Head of caudate nucleus (tissue), 42 donors: Measurements from ENCODE around the gene USP49.
"Not testable (repeated sequence)": the region's sequence is repeated elsewhere in the genome, so short reads cannot be mapped to it uniquely, and the experiment has no call there.

Source experiments
- DNase-seq, 42 donors: peaks; one replicate each; pipeline versions ENCODE4 v3.0.0 to v3.0.0-alpha.2; 2020 to 2021; ENCODE audit warnings: mixed read lengths in 7 of 42
- intact Hi-C: fragments of 100-400 bp; cut with DNase I; formaldehyde crosslinking; loops from one replicate; pipeline ENCODE4 v1.15.0; 2022

Gene USP49

DNA sequence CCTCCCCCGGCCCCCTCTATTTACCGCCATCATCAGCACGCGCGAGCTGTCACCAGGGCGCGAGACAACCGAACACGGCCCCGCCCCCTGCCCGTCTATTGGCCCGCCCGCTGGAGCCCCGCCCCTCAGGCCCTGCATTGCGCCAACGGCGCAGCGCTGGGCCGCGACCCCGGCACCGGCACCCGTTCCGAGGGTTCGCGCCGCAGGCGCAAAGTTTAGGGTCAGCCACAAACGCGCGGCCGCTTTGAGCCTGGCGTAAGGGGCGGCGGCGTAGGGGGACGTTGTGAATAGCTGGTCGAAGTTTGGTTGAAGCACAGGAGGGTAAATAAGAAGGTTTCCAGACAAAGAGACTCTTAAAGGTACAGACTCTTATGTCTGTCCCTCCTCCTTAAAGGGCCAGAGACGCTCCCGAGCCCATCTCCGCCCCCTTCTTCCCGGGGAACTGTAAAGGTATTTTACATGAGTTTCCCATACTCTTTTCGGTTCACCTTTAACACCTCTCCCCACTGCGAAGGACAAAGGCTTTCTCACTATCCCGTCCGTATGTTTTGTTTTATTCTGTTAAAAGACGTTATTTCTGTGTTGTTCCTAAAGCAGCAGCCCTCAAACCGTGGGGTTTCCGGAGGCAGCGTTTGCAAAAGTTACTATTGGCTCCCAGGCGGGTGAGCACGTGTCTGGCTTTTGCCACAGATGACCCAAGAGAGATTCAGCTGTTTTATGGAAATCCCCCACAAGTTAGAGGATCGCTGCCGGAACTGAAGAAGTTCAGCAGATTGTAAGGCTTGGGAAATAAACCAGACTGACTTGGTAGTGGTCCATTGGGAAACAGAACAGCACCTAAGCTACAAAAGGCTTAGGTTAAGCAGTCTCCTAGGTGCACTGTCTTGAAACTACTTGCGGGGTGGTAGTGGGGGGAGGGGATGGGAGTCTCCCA, at the start of gene USP49:
USP49 (minus strand) TSS at position 76 of the 934 bp plus-strand sequence. CDS start 88,392 bp downstream, outside the sequence.
- intact Hi-C loops: loop anchor here (2.0 kb wide), 1 partner anchor 25 kb away; the partner anchor contains the start of genes BYSL and MED20
- DNase-seq: peak; percentile 78 to 95 (median 91)

DNA sequence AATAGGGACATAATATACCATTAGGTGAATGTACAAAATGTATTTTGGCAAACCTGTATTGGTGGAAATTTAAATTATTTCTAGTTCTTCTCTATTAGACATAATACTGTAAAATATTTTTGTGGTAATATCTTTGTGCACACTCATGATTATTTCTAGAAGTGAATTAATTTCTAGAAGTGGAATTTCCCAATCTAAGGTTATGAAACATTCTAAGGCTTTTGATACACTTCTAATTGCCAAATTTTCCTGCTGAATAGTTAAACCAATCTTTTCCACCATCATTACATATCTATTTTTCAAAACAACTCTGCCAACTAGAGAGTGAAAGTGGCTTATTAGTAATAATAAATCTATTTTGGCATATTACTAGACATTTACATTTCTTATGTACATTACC, 48.3 kb upstream of the USP49 start:
- no peak for DNase-seq
- intact Hi-C loops: no loop called here

DNA sequence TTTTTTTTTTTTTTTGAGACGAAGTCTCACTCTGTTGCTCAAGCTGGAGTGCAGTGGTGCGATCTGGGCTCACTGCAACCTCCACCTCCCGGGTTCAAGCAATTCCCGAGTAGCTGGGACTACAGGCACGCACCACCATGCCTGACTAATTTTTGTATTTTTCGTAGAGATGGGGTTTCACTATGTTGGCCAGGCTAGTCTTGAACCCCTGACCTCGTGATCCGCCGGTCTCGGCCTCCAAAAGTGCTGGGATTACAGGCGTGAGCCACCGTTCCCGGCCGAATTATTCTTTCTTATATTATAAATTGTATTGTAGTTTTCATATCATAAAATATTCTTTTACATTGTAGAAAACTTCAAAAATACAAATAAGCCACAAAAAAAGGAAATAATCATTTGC, 47.7 kb upstream of the USP49 start:
- DNase-seq, intact Hi-C loops: not testable (repeated sequence)

DNA sequence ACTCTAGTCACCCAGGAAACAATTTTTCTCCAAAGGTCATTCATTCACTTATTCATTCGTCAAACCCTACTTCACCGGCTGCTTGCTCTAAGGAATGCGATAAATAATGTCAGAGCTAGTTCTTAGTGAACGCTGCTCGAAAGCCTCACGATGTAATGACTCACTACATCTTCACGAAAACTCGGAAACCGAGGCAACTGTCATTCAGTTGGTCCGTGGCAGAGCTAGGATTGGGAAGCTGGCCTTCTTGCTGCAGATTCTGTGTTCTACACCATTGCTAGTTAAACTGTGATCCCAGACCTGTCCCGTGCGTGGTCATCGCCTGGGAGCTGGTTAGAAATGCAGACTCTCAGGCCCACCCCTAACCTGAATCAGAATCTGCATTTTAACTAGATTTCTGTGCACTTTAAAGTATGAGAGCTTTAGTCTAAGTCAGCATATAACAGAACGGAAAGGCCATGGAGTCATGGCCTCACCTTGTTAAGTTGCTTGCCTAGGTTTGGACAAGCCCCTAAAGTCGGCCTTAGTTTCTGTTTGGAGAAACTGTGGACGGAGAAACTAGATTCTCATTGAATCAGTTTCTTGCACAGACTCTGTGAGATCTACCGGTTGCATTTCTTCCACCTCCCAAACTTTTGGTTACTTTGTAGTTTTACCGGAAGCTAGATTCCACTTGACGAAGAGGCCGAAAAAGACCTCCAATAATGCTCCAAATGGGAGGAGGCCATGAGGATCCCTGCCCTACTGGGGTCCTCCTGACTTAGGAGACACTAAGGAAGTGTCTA, 47.1 kb upstream of the USP49 start:
- intact Hi-C loops: no loop called here
- DNase-seq: peak in 13 of 42 donors; percentile 13 to 75 (median 31)

DNA sequence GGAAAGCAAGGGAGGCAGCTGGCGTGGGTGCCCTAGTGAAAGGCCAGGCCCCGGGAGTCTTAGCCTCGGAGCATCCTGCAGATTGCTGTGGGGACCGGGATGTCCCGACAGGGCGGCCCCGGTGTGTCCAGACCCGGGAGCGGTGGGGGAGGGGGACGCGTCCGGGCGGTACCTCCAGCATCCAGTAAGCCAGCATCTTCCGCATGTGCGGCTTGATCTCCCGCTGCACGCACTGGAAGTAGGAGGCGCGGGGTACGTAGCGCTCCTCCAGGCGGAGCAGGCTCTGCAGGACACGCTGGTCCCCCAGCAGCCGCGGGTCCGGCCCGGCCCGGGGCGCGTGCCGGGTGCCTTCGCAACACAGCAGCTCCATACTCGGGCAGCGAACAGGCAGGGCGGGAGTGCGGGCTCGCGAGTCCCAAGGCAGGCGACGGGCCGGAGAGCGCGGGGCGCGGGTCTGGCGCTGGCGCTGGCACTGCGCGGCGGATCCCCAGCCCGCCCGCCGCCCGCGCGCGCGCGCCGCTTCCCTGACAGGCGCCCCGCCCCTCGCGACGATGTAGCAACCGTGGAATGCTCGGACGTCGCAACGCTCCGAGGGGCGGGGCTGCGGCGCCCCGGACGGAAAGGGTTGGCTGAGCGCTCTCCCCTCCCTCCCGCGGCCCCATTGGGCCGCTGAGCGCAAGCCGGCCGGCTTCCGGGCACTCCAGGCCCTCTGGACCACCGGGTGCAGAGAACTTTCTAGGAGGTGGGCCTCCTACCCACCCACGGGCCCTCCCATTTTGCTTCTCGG, 46.3 kb upstream of the USP49 start, which contains the start of gene CCND3:
CCND3 (minus strand) TSS at position 529 of the 787 bp plus-strand sequence; CDS start at position 370, 159 bp downstream.
- peak; percentile 71 to 97 (median 93) for DNase-seq
- intact Hi-C loops: no loop called here

DNA sequence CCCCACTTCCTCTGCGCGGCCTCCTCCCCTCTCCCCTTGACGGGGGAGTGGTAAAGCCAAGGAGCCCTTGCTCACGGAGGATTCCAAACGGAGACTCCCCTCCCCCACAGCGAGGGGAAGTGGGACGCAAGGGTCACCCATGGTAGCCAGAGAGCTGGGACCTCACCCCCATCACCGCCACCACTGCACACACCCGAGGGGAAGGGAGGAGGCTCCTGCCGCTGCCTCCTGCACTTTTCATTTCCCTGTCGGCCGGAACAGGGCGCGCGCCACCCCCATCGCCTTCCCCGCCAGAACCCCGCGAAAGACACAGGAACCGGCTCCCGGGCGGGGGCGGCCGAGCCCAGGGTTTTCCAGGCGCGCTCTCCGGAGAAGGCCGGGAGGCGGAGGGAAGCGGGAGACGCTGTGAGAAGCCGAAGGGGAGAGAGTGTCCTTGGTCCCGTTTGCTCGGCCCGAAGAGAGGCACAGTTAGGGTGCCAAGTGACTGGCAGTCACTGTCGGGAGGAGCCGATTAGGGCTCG, 45.6 kb upstream of the USP49 start:
- DNase-seq: peak in 41 of 42 donors; percentile 31 to 88 (median 73)
- intact Hi-C loops: no loop called here

DNA sequence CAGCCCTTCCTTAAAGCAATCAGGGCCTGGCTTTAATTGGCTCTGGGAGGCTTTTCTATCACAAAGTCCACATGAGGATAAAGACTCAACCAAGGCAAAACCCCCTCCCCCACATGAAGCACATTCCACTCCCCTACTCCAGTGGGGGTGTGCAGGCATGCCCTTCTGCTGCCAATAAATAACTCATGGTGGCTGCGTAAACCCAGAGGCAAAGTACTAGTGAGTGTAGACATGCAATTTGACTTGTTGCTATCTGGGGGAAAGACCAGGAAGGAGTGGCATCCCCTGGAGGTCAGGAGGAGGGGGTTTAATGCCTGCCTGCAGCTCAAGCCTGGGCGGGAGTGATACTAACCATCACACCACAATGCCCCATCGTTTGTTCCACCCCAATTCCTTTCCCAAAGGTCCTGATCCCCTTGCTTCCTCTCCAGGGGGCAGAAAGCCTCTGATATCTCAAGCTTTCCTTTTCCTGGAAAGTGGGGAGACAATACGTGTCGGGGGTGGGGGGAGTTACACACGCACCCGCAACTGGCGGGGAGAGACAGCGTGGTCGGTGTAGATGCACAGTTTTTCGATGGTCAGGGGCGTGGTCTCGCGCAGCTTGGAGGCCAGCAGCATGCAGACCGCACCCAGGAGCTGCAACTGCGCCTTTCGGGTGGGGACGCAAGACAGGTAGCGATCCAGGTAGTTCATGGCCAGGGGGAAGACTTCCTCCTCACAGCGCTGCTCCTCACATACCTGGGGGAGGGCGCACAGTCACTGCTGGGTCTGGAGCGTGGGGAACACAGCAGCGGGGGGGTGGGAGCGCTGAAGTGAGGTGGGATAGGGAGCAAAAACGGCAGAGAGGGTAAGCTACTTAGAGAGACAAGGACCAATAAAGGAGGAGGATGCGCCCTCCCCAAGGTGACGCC, 44.9 kb upstream of the USP49 start:
- DNase-seq: peak in 13 of 42 donors; percentile 12 to 40 (median 20)
- intact Hi-C loops: loop anchor here (5.0 kb wide), 2 partner anchors 102 to 153 kb away; partner anchors contain the start of gene TOMM6

DNA sequence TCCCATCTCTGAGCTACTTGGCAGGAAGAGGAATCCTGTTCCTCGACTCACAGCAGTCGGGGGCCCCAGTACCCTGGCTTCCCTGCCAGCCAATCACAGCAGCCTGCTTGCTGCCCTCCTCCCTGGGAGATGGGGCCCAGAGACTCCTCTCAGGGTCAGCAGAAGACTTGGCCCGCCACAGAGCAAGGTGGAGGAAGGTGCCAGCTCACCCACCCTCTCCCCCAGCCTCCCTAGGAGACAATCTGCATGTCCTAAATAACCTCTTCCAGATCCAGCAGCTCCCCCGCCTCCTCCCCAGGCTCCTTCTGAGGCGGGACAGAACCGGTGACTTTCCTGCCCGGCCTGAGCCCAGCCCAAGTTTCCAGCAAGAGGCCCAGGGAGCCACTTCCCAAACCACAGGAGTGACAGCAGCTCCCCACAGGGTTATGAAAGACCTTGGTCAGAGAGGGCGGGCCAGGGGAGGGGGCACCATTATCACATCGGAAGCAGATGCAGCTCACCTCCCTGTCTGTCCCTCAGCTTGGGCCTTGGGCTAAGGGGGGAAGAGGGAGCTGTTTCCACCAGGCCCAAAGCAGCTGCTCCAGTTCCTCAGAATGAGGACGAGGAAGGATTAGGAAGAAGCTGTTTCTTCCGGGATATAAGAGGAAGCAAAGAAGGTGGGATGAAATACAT, 44.1 kb upstream of the USP49 start:
- intact Hi-C loops: loop anchor here (5.0 kb wide), 2 partner anchors 103 to 152 kb away; partner anchors contain the start of gene TOMM6
- peak in 29 of 42 donors; percentile 7 to 64 (median 31) for DNase-seq

DNA sequence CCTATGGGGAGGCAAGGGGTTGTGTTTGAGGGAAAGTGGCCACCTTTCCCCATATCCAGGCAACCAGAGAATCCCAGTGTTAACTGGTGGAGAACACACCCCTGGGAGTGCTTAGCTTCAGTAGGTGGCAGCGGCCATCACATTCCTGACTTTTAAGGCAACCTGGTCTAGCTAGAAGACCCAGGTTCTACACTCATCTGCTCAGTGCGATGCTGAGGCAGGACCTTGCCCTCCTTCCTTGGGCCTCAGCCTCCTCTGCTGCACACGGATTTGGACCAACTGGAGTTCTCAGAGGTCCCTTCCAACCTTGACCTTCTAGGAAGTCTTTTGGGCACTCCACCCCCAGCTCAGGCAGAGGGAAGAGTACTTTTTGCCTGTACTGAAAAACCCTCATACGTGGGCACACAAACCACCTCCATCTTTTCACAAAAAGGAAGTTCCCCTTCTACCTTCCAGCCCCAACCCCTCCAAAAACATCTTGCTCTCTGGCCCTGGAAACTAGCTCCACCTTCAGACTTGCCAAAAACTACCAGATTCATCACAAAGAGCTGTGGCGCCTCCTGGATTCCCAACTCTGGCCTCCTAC, 43.5 kb upstream of the USP49 start:
- intact Hi-C loops: loop anchor here (5.0 kb wide), 2 partner anchors 104 to 151 kb away; partner anchors contain the start of gene TOMM6
- peak in 2 of 42 donors; percentile 15 to 49 for DNase-seq

DNA sequence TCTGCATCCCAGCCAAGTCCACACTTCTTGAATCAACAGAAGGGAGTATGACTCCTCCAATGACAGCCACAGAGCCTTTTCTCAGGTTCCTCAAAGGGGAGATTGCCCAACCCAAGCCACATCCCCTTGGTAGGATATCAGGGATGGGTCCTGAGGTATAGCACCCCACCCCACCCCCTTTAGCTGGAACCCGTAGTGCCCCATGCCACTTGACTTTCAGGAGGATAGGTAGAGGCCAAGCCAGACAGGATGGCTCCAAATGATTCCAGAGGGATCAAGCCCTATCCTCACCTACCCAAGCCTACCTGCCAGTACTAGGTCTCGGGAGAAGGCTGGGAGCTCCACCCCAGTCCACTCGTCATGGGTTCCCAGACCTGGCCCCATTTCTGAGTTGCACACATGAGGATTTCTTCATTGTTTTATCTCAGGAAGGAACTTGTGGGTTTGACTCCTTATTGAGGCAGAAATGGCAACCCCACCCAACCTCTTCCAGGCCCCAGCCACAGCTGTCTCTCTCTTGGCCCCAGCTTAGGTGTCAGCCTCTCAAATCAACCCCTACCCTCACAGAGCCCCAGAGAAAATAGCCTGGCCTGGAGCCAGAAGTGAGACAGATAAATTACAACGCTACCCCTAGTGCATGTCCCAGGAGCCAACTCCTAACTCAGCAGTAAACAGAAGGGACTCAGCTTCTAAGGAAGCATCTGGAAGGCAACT, 42.8 kb upstream of the USP49 start:
- DNase-seq: no peak
- intact Hi-C loops: loop anchor here (5.0 kb wide), 2 partner anchors 104 to 151 kb away; partner anchors contain the start of gene TOMM6

DNA sequence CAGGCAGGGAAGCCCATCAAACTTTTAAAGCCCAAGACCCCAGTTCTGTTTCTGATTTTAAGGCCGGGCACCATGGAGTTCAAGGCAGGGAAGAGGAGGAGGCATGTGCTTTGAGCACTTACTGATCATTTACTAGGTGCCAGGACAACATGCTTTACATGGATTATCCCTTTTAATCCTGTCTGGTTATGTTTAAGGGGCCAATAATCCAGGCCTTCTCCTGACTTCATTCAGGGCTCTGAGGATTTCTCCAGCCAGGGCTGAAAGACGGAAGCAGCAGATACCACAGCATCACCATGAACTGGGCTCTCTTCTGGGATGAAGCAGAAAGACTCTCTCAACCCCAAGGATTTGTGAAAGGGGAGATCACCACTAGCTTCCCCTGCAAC, 42.3 kb upstream of the USP49 start:
- intact Hi-C loops: loop anchor here (5.0 kb wide), 2 partner anchors 105 to 150 kb away; partner anchors contain the start of gene TOMM6
- no peak for DNase-seq

DNA sequence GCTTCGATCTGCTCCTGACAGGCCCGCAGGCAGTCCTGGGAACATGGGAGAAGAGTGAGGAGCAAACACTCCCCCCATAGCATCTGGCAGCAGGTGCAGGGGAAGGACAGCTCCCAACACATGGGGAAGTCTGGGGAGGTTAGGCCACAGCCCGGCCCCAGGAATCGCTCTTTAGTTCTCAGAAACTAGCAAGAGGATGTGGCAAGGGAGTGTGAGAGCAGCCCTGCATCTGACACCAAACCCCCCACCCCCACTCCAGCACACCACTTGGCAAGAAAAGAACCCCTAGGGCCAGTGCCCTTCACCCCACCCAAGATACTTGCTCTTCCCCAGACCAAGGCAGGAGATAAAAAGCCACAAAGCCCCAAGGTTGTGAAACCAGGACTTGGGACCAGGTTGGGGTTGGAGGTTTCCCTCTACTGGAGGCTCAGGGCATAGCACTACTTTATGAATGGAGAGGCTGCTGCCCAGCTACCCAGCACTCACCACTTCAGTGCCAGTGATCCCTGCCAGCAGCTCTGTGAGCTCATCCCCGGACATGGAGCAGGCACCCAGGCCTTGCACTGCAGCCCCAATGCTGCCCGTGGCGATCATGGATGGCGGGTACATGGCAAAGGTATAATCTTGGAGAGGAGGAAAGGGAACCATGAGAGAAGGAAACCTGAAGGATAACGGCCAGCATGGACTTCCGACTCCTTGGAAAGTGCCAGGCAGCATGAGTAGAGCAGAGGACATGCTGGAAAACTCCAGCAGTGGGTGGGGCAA, 41.1 kb upstream of the USP49 start:
- intact Hi-C loops: loop anchor here (5.0 kb wide), 2 partner anchors 106 to 149 kb away; partner anchors contain the start of gene TOMM6
- peak; percentile 49 to 92 (median 82) for DNase-seq

DNA sequence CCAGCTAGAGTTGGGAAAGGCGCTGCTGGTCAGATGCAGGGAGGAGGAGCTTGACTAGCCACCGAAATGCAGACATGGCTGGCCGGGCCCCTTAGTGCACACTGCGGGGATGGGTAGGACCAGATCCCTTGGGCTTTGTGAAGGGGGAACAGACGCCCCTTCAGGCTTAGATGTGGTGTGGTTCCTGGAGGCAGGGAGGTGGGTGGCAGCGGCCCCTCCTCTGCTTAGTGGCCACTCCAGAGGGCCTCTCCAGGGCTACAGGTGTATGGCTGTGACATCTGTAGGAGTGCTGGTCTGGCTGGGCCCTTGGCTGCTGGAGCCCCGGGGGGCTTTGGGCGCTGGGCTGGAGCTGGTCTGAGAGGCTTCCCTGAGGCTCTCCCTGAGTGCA, 40.5 kb upstream of the USP49 start:
- intact Hi-C loops: loop anchor here (5.0 kb wide), 2 partner anchors 107 to 148 kb away; partner anchors contain the start of gene TOMM6
- no peak for DNase-seq

DNA sequence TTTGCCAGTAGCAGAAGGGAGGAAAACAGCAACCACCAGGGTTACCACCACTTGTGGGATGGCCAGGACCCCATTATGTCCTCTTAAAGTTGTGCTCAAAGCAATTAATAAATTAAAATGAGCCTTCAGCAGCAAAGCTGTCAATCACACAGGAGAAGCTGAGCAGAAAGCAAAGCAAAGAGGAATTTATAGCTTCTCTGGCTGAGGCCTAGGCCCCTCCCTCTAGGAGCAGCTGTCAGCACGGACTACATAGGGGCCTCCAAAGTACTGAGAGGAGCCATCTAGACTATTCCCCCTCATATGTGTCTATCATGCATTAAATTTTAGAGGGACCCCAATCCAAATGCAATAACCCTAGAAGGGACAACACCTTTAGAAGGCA, 40.0 kb upstream of the USP49 start:
- no peak for DNase-seq
- intact Hi-C loops: loop anchor here (5.0 kb wide), 2 partner anchors 107 to 148 kb away; partner anchors contain the start of gene TOMM6
